CD14-positive monocyte (primary cell): ENCODE results near the gene PPP1R16B. TPM values are rescaled to one million over a fixed set of nuclear protein-coding genes. Genes with fewer than 3 reads are reported as not detected.
A peak's percentile ranks its signal among the peaks of the same experiment; 100 is the strongest.

Source experiments
- DNase-seq, 3 donors: peaks; one replicate each; pipeline ENCODE4 v3.0.0-alpha.2; 2011 to 2022
- H2AFZ ChIP-seq: 2 replicates; pipeline ENCODE4 v1.6.0; 2012; ENCODE audit warnings: mild to moderate bottlenecking, low read depth, low read length, inconsistent platforms; ENCODE audit not compliant: insufficient read depth, poor library complexity, severe bottlenecking
- H3K27ac ChIP-seq, 2 donors: 1 replicate in 1 of 2; 2 replicates in 1 of 2; pipeline ENCODE4 v1.5.1; 2012 to 2013; ENCODE audit warnings: low read length in 2 of 2, control low read depth in 1 of 2, inconsistent platforms in 1 of 2, low read depth in 1 of 2, mild to moderate bottlenecking in 1 of 2
- H3K27me3 ChIP-seq, 2 donors: one replicate each; pipeline versions ENCODE4 v1.6.0 to v1.6.1; 2011 to 2013; ENCODE audit warnings: low read length in 2 of 2; ENCODE audit not compliant: control insufficient read depth in 2 of 2, insufficient read depth in 2 of 2
- H3K36me3 ChIP-seq, 2 donors: replicated peaks in 1 of 2; 1 replicate in 1 of 2; 2 replicates in 1 of 2; pipeline versions ENCODE4 v1.5.1 to v1.6.1; 2012 to 2013; ENCODE audit warnings: low read length in 2 of 2, control low read depth in 1 of 2, inconsistent platforms in 1 of 2, mild to moderate bottlenecking in 1 of 2; ENCODE audit not compliant: insufficient read depth in 2 of 2, control insufficient read depth in 1 of 2
- H3K4me1 ChIP-seq, 2 donors: 1 replicate in 1 of 2; 2 replicates in 1 of 2; pipeline versions ENCODE4 v1.5.1 to v1.6.1; 2012 to 2013; ENCODE audit warnings: low read length in 2 of 2, control low read depth in 1 of 2, inconsistent platforms in 1 of 2, mild to moderate bottlenecking in 1 of 2, moderate library complexity in 1 of 2; ENCODE audit not compliant: insufficient read depth in 2 of 2, control insufficient read depth in 1 of 2
- H3K4me2 ChIP-seq: replicated peaks from 2 replicates; pipeline ENCODE3; 2012; ENCODE audit warnings: low read length, moderate library complexity, mild to moderate bottlenecking; ENCODE audit not compliant: poor library complexity, severe bottlenecking; ENCODE audit errors: extremely low read depth
- H3K4me3 ChIP-seq, 3 experiments: fragments of 200-600 bp in 1 of 3; sonication (generic) in 1 of 3; replicated peaks in 1 of 3; 1 replicate in 2 of 3; 2 replicates in 1 of 3; pipeline ENCODE4 v1.5.1; 2011 to 2013; ENCODE audit warnings: low read length in 3 of 3, mild to moderate bottlenecking in 3 of 3, control low read depth in 2 of 3, low read depth in 2 of 3, inconsistent platforms in 1 of 3, moderate library complexity in 1 of 3
- H3K79me2 ChIP-seq: 2 replicates; pipeline ENCODE4 v1.6.0; 2012; ENCODE audit warnings: mild to moderate bottlenecking, control low read depth, inconsistent platforms, low read length, moderate library complexity; ENCODE audit not compliant: insufficient read depth
- H3K9ac ChIP-seq: 2 replicates; pipeline ENCODE4 v1.6.0; 2017; ENCODE audit warnings: low read length, mild to moderate bottlenecking; ENCODE audit not compliant: insufficient read depth, poor library complexity, severe bottlenecking
- H3K9me3 ChIP-seq, 2 donors: replicated peaks in 1 of 2; 1 replicate in 1 of 2; 2 replicates in 1 of 2; pipeline versions ENCODE4 v1.5.1 to v1.6.1; 2012 to 2013; ENCODE audit warnings: low read length in 2 of 2, control low read depth in 1 of 2; ENCODE audit not compliant: control insufficient read depth in 1 of 2, insufficient read depth in 1 of 2
- H4K20me1 ChIP-seq: 2 replicates; pipeline ENCODE4 v1.6.0; 2012; ENCODE audit warnings: mild to moderate bottlenecking, low read length, control low read depth, moderate library complexity; ENCODE audit not compliant: insufficient read depth
- H3K27ac Mint-ChIP-seq, 7 donors: one replicate each; pipeline ENCODE4 v1.8.0; 2020; ENCODE audit warnings: mild to moderate bottlenecking in 7 of 7, mixed read lengths in 7 of 7, moderate library complexity in 6 of 7, inconsistent platforms in 2 of 7
- H3K27me3 Mint-ChIP-seq, 3 donors: one replicate each; pipeline ENCODE4 v1.8.0; 2021 to 2022; ENCODE audit warnings: low read depth in 3 of 3, mild to moderate bottlenecking in 3 of 3, mixed read lengths in 3 of 3, moderate library complexity in 3 of 3, inconsistent platforms in 1 of 3
- H3K36me3 Mint-ChIP-seq, 2 donors: one replicate each; pipeline ENCODE4 v1.8.0; 2020; ENCODE audit warnings: mixed read lengths in 2 of 2, inconsistent platforms in 1 of 2, mild to moderate bottlenecking in 1 of 2
- H3K4me1 Mint-ChIP-seq: one replicate; pipeline ENCODE4 v1.8.0; 2020; ENCODE audit warnings: mild to moderate bottlenecking, mixed read lengths
- H3K4me3 Mint-ChIP-seq, 2 donors: one replicate each; pipeline ENCODE4 v1.8.0; 2020; ENCODE audit warnings: mild to moderate bottlenecking in 2 of 2, mixed read lengths in 2 of 2, moderate library complexity in 1 of 2
- H3K9me3 Mint-ChIP-seq, 7 donors: one replicate each; pipeline ENCODE4 v1.8.0; 2020 to 2022; ENCODE audit warnings: mixed read lengths in 7 of 7, mild to moderate bottlenecking in 6 of 7, moderate library complexity in 6 of 7, inconsistent platforms in 2 of 7
- CTCF ChIP-seq: fragments of 200-600 bp; IDR thresholded peaks from one replicate; pipeline ENCODE4 v1.8.0; 2022; ENCODE audit warnings: antibody characterized with exemption, mild to moderate bottlenecking
- WGBS: methylation state at CpG from one replicate; pipeline ENCODE4 v1.1.5; 2013; ENCODE audit warnings: missing lambda C conversion rate; ENCODE audit not compliant: insufficient coverage; 5-methylcytosine and 5-hydroxymethylcytosine counted together
- intact Hi-C, 2 donors: fragments of 100-400 bp; cut with micrococcal nuclease; formaldehyde crosslinking; loops; one replicate each; pipeline versions ENCODE4 v1.15.0 to v1.15.1; 2023
- polyA plus RNA-seq, 3 donors: library from polyadenylated mRNA; depleted of rRNA in 1 of 3; unstranded in 2 of 3; stranded (reverse) in 1 of 3; fragments of 300-500 nt in 2 of 3; fragments of >200 nt in 1 of 3; fragmentation: Illumina TruSeq in 2 of 3; gene quantifications; 1 replicate in 2 of 3; 2 replicates in 1 of 3; pipeline ENCODE4 v1.2.3, GENCODE V29; 2012 to 2021

PPP1R16B gene
- polyA plus RNA-seq, 3 donors, result 1.1 to 4.4 (median 1.4) TPM

- Histone ChIP-seq H3K4me1 (no peaks in the 10 kb centered on the region), H3K4me3 (no peak overlapping the region), H4K20me1 (no peaks in the 10 kb centered on the region), H3K79me2 (no peaks in the 10 kb centered on the region), H3K4me2 (no peak overlapping the region), H3K36me3 (peaks cover 9 to 79% of the 10 kb centered on the region in 2 donors), H3K27ac (no peak overlapping the region), H3K9me3 (peaks cover 12 to 14% of the 10 kb centered on the region in 2 donors), H3K9ac (no peak overlapping the region), H3K27me3 (no peaks in the 10 kb centered on the region), H2AFZ (no peak overlapping the region)
- Mint-ChIP-seq H3K4me1 (peaks cover under 1% of the 10 kb centered on the region), H3K9me3 (peaks cover 0 to 21% (median 8%) of the 10 kb centered on the region in 7 donors), H3K4me3 (no peak overlapping the region), H3K36me3 (peaks cover 38 to 73% of the 10 kb centered on the region in 2 donors), H3K27ac (peak overlapping the region in 1 of 7 donors; percentile 58), H3K27me3 (peaks cover 0 to 12% (median 6%) of the 10 kb centered on the region in 3 donors)
- intact Hi-C loops, result no loop called here
- no peak for DNase-seq
- 67% methylated on average over 5 of the region's 5 CpGs for WGBS
- no peak for TF ChIP-seq CTCF
Measured at GRCh38 chr20:38903335-38903734, 97.8 kb downstream of the PPP1R16B start.

GRCh38 chr20:38905375-38905774, 99.9 kb downstream of the PPP1R16B start:
- Mint-ChIP-seq H3K4me3 (no peak overlapping the region), H3K4me1 (no peaks in the 10 kb centered on the region), H3K36me3 (peaks cover 38 to 82% of the 10 kb centered on the region in 2 donors), H3K27me3 (peaks cover 0 to 12% (median 6%) of the 10 kb centered on the region in 3 donors), H3K9me3 (peaks cover 0 to 21% (median 8%) of the 10 kb centered on the region in 7 donors), H3K27ac (peak overlapping the region in 1 of 7 donors; percentile 1)
- intact Hi-C loops, result no loop called here
- Histone ChIP-seq H3K79me2 (no peaks in the 10 kb centered on the region), H3K27me3 (no peaks in the 10 kb centered on the region), H3K4me1 (no peaks in the 10 kb centered on the region), H3K9me3 (peaks cover 12 to 14% of the 10 kb centered on the region in 2 donors), H2AFZ (no peak overlapping the region), H3K4me2 (no peak overlapping the region), H3K4me3 (no peak overlapping the region), H3K27ac (no peak overlapping the region), H3K9ac (no peak overlapping the region), H3K36me3 (peaks cover 9 to 90% of the 10 kb centered on the region in 2 donors), H4K20me1 (no peaks in the 10 kb centered on the region)
- 100% methylated on average over 1 of the region's 1 CpG for WGBS
- TF ChIP-seq CTCF, result no peak
- DNase-seq, result no peak
